Dedifferentiated amniotic fluid mesenchymal stem cell (primary cell): ENCODE results near the gene FRS3.
"Not testable (repeated sequence)": the region's sequence is repeated elsewhere in the genome, so short reads cannot be mapped to it uniquely, and the experiment has no call there.

Source experiments
- DNase-seq: peaks from one replicate; pipeline ENCODE4 v3.0.0-alpha.2; 2016; ENCODE audit errors: extremely low spot score

The FRS3 gene

DNA sequence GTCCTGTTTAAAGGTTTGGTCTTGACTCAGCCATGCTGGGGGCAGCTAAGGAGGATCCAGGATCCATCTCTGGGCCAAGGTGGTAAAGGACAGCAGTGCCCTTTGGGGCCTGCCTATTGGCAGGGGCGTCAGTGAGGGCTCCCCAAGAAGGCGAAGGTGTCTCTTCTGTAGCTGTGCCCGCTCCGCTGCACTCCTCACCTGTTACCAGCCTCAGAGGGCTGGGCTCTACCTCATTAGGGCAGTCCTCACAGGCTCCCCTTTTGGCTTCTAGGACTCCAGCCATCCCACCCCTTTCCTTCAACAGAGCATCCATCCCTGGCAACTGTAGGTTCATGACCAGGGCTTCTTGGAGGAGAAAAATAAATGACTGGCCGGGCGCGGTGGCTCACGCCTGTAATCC, 10.3 kb downstream of the FRS3 start:
- no peak for DNase-seq

DNA sequence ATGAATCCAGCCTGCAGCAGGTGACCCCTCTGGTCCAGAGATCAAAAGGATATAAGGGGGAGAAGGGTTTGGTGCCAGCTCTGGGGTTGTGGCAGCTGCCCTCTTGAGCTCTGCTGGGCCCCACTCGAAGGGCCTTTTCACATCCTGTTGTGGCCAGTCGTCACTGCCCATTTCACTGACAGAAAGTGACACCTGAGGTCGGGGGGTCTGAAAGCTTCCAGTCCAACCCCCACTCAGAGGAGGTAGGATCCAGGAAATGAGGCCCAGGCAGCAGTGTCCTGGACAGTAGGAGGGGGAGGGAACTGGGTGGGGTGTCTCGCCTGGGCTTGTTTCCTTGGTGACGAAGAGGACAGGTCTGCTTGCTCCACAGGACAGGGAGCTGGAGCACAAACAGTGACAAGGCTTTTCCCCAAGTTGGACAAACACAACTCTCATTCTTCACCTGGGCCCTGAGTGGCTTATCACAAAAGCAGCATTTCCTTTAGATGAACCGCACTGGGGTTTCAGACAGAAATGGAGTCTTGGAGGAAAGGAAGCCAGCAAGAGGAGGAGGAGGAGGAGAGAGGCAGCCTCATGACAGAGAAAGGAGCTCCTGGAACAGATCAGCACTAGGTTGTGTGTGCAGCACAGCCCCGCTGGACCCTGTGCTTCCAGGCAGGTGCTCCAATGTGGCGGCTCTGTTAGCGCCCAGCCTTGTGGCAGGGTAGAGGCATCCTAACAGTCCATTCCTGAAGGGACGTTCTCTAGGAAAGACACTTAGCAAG, 11.0 kb downstream of the FRS3 start:
- no peak for DNase-seq

DNA sequence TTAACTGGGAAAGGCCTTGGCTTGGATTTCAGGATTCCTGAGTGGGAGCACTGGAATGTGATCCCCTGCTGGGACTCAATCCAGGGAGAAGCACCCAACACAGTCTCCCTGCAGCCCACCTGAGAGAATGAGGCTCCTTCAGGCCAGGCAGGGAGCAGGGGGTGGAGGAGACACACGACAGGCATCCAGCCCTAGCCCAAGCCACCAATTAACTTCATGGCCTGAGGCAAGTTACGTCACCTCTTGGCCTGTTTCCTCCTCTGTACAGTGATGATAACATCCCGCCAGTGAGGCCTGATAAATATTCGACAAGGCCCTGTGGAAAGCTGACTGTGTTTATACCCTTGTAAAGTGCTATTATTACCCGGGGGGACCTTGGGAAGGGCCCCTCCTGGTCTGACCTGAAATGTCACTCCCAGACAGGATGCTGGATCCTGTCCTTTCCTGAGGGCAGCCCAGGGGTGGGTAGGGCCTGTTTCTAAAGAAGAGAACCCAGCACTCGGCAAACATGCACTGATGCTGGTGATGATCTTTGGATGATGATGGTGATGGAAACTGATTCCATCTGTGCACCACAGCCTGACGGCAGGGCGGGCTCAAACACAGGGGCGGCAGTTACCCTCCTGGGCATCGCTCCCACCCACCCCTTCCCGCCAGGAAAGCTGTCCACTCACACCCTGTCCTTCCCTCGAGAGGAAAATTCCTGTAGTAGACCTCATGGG, 12.4 kb downstream of the FRS3 start:
- DNase-seq = peak; percentile 93

- not testable (repeated sequence) for DNase-seq
Observed at GRCh38 chr6:41766043-41766664, 13.5 kb downstream of the FRS3 start.

DNA sequence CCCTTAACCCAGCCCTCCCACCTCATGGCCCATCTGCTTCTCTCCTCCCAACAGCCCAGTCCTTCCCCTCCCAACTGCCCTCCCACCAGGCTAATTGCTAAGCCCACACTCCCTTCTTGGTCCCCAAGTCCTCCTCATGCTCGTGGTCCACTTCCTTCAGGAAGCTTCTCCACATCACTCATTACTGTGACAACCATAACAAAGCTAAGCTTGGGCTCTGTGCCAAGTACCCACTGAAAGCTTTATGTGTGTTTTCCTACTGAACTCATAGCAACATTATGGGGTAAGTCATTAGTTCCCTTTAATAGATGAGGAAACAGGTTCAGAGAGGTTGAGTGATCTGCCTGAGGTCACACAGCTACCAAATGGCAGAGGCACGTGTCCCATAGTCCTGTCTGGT, 16.2 kb downstream of the FRS3 start:
- no peak for DNase-seq

DNA sequence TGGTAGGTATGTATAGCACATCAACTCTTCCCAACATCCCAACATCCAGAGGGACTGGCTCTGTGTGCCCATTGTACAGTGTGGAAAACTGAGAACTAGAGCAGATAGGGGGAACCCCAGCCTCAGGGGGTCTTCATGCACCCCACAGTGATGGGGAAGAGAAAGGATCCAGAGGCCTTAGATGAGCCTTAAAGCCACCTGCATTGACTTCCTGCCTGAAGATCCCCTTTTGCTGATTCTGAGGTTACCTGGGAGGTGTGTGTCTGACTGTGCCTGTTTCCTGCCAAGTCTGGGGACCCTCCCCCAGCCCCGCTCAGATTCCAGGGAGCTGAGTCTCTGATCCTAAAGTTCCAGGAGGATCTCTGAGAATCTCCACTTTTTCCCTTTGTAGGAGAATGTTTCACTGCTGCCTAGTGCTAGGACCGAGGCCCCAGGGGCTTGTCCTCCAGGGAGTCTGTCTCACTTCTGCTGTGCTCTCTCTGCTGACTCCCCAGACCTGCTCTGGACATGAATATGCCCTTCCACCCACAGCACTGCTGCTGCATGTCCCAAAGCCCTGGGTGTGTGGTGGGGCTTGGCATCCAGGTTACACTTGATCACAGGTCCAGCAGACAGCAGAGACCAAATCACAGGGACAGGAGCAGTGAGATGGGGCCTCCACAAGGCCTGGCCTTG, 19.7 kb downstream of the FRS3 start:
- no peak for DNase-seq

DNA sequence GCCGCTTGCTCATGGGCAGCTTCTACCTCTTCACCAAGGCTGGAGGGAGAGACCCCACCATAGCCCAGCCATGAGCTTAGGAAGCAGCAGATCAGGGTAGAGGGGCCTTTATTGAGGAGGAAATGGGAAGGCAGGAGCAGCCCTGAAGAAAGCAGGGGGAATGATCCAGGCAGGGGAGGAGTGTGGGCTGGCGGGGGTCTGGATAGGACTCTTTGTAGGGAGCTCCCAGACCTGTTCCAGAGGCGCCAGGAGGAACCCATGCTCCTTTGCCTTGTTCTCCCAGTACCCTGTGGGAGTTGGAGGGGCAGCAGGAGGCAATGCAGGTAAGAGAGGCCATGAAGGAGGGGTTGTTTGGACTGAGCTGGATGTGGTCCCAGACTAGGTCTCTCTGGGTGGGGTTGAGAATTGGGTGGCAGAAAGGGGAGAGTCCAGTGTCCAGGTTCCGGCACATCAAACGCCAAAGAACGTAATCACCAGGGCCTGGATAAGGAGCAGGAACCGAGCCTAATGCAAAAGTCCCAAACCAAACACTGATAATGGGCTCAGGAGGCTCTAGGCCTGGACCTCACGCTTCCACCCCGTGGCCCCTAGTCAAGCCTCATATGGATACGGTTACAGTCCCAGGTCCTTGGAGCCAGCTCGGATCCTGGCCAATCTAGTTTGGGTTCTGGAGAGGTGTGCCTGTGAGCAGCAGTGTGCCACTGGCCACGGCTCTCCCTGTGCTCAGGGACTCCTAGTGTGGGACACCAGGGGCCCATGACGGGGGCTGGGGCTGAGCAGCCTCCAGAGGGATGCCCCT, 20.4 kb downstream of the FRS3 start:
- DNase-seq = no peak

DNA sequence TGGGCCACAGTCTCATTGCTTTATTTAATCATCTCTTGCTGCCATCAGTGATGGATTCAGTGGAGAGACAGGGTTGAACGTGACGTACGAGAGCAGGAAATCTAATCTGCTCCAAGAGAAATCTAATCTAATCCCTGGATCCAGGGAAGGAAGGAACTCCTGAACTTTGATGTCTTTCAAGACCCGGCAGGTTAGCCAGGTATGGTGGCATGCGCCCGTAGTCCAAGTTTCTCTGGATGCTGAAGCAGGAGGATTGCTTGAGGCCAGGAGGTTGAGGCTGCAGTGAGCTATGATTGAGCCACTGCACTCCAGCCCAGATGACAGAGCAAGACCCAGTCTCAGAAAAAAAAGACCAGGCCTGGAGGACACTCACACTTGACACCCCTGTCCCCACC, 21.1 kb downstream of the FRS3 start:
- no peak for DNase-seq

DNA sequence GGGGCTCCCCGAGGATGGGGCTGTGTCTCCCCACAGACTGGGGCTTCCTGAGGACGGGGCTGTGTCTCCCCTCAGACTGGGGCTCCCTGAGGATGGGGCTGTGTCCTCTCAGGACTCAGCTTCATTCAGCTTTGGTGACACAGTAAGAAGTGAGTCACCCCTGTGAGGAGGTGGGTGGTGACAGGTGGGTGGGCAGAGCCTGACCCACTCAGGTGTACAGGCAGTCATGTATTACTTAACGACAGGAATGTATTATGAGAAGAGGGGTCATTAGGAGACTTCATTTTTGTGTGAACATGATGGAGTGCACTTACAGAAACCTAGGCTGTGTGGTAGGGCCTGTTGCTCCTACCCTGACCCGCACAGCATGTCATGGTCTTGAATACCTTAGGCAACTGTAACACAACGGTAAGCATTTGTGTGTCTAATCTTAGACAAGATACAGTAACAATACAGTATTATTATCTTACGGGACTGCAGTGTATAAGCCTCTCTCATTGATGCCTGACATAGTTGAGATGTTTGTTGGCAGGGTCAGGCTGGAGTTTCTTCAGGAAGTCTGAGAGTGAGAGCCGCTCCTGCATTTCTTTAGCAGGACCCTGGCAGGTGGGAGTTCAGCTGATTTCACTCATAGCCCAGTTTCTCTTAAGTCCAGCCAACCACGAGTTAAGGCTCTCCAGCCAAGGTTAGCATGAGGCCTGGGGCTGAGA, 21.6 kb downstream of the FRS3 start:
- DNase-seq = no peak

- no peak for DNase-seq
Observed at GRCh38 chr6:41757271-41757670, 22.4 kb downstream of the FRS3 start.

DNA sequence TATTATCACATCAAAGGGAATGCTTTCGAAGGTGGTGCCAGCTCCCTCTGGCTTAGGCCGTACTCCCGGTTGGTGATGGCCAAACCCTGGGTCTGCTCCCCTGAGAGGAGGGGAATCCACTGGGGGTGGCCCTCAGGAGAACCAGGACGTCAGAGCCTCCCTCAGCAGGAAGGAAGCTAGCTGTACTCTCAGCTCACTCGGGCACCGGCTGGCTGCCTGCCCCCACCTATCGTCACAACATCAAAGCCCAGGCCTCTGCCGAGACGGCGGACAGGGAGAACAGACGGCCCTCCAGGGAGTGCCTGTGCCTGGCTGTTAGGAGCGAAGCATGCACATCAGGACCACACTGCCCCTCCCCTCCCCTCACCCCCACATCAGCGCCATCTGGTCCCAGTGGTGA, 23.3 kb downstream of the FRS3 start:
- DNase-seq = no peak

DNA sequence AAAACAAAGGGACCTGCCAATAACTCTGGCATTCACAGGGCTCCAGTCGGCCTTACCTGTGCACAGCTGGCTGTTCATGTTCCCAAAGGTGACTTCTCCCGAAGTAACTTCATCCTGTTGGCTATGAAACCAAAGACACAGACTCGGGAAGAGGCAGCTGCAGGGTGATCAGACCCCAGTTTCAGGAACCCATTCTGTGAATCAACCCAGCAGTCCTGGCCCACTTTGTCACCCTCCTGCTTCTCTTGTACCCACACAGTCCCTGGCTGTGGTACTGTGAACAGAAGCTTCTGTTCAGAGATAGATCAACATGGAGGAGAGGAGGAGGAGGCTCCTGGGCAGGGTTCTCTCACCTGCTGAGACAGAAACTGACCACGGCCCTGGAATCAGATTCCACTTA, 23.8 kb downstream of the FRS3 start:
- no peak for DNase-seq

DNA sequence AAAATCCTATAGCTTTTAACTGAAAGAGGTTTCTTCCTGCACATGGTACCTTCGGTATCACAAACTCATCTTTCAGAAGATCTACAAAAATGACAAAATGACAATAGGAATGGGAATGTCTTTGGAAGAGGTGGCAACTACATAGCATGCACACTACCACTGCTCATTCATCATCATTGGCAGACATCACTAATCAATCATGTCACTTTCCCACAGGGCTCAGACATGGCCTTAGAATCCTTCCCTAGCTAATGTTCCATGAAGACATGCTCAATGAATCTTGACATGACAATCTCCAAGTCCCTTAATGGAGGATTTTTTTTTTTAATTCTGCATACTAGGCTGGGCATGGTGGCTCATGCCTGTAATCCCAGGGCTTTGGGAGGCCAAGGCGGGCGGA, 29.3 kb downstream of the FRS3 start:
- no peak for DNase-seq

- no peak for DNase-seq
Observed at GRCh38 chr6:41748542-41748941, 31.2 kb downstream of the FRS3 start.

DNA sequence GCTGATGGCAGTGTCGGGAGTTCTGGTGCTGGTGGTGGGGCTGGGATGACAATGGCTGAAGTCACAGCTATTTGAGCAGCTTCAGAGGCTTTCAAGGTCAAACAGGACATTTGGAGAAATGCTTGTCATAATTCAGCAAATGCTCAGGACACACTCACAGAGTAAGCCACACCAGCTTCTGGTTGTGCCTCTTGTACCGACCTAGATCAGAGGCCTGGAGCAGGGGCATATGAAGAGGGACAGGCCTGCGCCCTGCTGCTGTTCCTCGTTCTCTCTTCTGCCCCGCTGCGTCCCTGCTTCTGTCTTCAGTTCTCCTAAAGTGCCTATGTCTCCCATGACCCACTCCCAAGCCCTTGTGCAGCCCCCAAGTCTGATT, 31.6 kb downstream of the FRS3 start:
- no peak for DNase-seq

DNA sequence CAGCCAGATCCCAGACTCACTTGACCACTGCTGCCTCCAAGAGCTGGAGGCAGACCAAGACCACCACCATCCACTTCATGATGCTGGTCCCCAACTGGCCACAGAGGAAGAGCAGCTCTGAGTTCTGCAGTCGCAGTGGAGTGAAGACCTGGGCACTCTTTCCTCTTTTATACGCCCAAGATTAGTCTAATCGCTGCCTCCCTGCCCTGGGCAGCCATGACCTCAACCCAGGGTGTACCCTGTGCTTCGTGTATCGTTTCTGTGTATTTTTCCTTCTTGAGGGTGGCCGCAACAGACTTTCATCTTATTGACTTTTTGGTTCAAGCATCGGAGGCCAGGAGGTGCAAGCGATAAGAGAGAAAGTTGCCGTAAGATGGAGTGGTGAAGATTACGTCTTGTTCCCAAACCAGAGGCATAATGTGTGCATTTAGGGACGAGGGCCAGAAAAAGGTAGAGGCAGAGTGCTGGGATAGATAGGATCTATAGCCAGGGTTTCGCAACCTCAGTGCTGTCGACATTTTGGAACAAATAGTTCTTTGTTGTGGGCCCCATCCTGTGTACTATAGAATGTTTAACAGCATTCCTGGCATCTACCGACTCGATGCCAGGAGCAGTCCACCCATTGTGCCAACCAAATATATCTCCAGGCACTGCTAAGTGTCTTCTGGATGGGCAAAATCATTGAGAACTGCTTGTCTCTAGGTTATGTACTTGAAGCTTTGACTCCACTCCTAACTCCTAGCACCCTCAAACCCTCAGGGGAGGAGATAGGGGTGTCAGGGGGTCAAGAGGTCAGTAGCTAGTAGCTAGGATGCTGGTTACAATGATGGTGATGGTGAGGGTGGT, 32.2 kb downstream of the FRS3 start, which contains the start of gene PGC:
TSS of gene PGC (minus strand) at position 142 of the 846 bp plus-strand sequence. CDS start at position 79, 63 bp downstream.
- no peak for DNase-seq

- DNase-seq = no peak
Observed at GRCh38 chr6:41746107-41746506, 33.6 kb downstream of the FRS3 start.

DNA sequence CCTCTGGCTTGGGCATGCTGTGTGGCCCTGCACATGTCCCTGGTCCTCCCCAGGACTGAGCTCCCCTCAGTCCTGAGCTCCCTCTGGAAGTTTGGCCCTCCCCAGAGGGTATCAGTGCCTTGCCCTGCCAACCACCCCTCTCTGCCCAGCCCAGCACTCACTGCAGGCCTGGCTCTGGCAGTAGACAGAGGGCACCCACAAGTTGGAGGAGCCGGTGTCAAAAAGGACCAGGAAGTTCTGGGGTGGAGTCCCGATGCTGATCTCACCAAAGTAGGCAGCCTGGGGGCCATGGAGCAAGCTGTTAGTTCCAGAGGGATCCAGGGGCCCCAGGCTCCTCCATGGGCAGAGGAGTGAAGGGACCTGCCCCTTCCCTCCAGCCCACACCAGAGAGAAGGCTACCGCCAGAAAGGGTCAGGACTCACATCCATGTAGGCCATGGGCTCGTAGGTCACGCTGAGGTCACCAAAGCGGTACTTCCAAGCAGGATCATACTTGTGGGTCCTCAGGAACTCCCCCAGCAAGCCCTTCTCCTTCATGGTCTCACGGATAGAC, 35.4 kb downstream of the FRS3 start:
- no peak for DNase-seq

DNA sequence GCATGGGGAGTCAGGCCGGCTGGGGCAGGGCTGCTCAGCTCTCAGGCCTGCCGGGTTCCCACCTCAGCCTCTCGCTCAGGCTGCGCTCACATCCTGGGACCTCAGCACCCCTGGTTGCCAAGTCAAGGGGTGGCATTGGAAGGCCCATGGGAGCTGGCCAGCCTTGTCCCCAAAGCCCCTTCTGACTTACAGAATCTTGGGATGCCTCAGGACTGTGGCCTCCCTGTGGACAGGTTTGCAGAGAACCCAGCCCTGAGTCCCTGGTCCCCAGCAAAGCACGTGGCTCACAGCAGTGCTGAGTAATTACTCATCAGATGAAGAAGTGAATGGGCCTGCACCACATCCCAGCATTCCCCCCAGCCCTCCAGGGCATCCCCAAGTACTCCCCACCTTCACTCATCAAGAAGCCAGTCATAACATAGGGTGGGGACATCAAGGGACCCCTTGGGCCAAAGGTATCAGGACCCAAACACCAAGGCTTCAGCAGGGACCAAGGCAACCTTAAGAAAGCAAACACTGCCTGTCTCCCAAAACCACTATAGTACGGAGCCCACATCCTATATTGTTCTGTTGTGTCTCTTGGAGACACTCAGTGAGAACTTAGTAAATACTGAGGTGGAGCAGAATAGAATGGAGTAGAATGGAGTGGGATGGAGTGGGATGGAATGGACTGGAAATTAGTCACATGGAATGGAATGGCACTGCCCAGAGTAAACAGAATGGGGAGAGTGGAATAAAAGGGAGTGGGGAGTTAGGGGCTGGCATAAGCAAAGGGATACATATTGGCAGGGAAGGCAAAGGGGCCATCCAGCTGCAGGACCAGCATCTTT, 36.1 kb downstream of the FRS3 start:
- no peak for DNase-seq
